BJ (cell line): ENCODE results near the gene AP4M1. TPM values are rescaled to one million over a fixed set of nuclear protein-coding genes. Genes with fewer than 3 reads are reported as not detected.
A peak's percentile ranks its signal among the peaks of the same experiment; 100 is the strongest.

ENCODE experiments used
- CTCF ChIA-PET: fragments of 350-600 bp; formaldehyde crosslinking; extraction: SDS; loops from one replicate; lab custom pipeline; 2021; ENCODE audit warnings: antibody characterized with exemption, inconsistent platforms; lab: Yijun Ruan, JAX
- POLR2A ChIA-PET: fragments of 300-600 bp; sonication (Branson Sonifier 250); formaldehyde crosslinking; extraction: SDS; loops from one replicate; lab custom pipeline; 2021; ENCODE audit warnings: antibody characterized with exemption; lab: Charles Lee
- DNase-seq: peaks from one replicate; pipeline ENCODE4 v3.0.0-alpha.2; 2011; ENCODE audit warnings: low read depth
- H3K27me3 ChIP-seq: 2 replicates; pipeline ENCODE4 v1.6.0; 2011; ENCODE audit warnings: low read length; ENCODE audit not compliant: control insufficient read depth, insufficient read depth
- H3K36me3 ChIP-seq: 2 replicates; pipeline ENCODE4 v1.5.1; 2011; ENCODE audit warnings: low read length; ENCODE audit not compliant: control insufficient read depth, insufficient read depth
- H3K4me3 ChIP-seq: 2 replicates; pipeline ENCODE4 v1.5.1; 2011; ENCODE audit warnings: low read depth, mild to moderate bottlenecking, control low read depth, low read length
- CTCF ChIP-seq: IDR thresholded peaks from 2 replicates; pipeline ENCODE4 v1.5.1; 2011; ENCODE audit warnings: low read depth, mild to moderate bottlenecking, control low read depth, inconsistent platforms, low read length, moderate library complexity; ENCODE audit not compliant: insufficient read depth
- polyA plus RNA-seq: library from polyadenylated mRNA; depleted of rRNA; stranded (reverse); fragments of >200 nt; gene quantifications from 2 replicates; pipeline ENCODE4 v1.2.3, GENCODE V29; 2011

Gene AP4M1
- polyA plus RNA-seq, 1 experiment = 14.3 TPM

DNA sequence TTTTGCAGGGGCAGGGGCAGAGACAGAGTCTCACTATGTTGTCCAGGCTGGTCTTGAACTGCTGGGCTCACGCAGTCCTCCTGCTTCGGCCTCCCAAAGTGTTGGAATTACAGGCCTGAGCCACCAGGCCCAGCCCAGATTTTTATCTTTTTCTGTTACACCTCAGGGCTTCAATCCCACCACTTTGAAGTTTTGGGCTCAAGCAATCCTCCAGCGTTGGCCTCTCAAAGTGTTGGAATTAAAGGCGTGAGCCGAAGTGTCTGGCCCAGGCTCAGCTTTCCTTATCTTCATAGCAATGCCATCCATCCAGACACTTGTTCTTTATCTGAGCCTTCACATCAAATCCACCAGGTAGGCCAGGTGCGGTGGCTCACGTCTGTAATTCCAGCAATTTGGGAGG is 13.6 kb downstream of the AP4M1 start:
- Histone ChIP-seq H3K36me3 (peaks cover 22% of the 10 kb centered on the region), H3K27me3 (no peaks in the 10 kb centered on the region), H3K4me3 (no peak overlapping the region)
- ChIA-PET POLR2A (no interaction called here), CTCF (interaction anchor here (0.6 kb wide), 1 partner anchor 9 kb away, joined by 4 read pairs; no protein-coding TSS in a partner anchor)
- no peak for TF ChIP-seq CTCF
- DNase-seq = no peak

- no peak for TF ChIP-seq CTCF
- Histone ChIP-seq H3K36me3 (peaks cover 9% of the 10 kb centered on the region), H3K27me3 (no peaks in the 10 kb centered on the region), H3K4me3 (peak overlapping the region; percentile 78)
- ChIA-PET POLR2A (no interaction called here), CTCF (no interaction called here)
- DNase-seq = no peak
These were observed 17.1 kb downstream of the AP4M1 start for GRCh38 chr7:100118388-100119071.

- ChIA-PET POLR2A (no interaction called here), CTCF (no interaction called here)
- H3K4me3 ChIP-seq = peak within 1 kb of the TSS; percentile 78
These were observed 17.9 kb downstream of the AP4M1 start, which contains the start of the genes CNPY4 and TAF6 for GRCh38 chr7:100119072-100119969. Gene CNPY4, plus strand, starts transcription at chr7:100119634. Its CDS starts 111 bp downstream, at chr7:100119745. Gene TAF6, minus strand, starts transcription at chr7:100119358. Its CDS starts 5,149 bp downstream, at chr7:100114209.

GRCh38 chr7:100119970-100120732 is 18.7 kb downstream of the AP4M1 start:
- H3K36me3 ChIP-seq = 0 out of 2 replicates have a peak, but pooled peaks cover 2% of the 10 kb centered on the region
- ChIA-PET POLR2A (no interaction called here), CTCF (interaction anchor here (1.0 kb wide), 1 partner anchor 128 kb away, joined by 3 read pairs; no protein-coding TSS in a partner anchor)
- H3K27me3 ChIP-seq = no peaks in the 10 kb centered on the region
- no peak for TF ChIP-seq CTCF
- H3K4me3 ChIP-seq = peak overlapping the region; percentile 66
- peak; percentile 18 for DNase-seq

More at GRCh38 chr7:100119072-100119969, 17.9 kb downstream of the AP4M1 start, which contains the start of the genes CNPY4 and TAF6:
- no peak for TF ChIP-seq CTCF
- Histone ChIP-seq H3K27me3 (no peaks in the 10 kb centered on the region), H3K36me3 (peaks cover 4% of the 10 kb centered on the region; the same call in 1 of the 2 replicates)
- peak; percentile 68 for DNase-seq
